ENCODE data around the gene PLPPR1.

DNA sequence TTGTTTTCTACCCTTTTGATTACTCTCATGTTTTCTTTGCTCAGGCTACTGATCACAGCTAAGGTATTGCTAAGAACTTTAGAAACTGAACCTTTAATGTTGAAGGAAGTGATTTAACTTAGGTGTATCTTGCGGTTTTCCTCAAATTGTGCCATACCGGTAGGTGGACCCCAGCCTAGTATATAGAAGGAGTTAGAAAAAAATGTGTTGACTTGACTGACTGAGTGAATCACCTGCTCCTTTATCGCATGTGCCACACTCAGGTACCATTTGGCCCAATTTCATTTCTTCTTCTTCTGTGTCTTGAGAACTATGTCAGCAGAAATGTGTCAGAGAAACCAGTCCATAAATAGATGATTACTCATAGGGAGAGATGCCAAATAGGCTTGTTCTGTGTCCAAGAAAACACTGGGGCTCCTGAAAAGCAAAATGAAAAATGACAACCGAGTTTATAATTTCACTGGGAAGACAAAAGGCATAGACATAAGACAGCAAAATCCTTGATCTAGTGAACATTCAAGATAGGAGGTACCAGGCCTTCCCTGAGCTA, 19.4 kb downstream of the PLPPR1 start:
- TF ChIP-seq EZH2 (IDR thresholded peaks at IDR 0.05): no peak
- TF ChIP-seq, protein P1, sequence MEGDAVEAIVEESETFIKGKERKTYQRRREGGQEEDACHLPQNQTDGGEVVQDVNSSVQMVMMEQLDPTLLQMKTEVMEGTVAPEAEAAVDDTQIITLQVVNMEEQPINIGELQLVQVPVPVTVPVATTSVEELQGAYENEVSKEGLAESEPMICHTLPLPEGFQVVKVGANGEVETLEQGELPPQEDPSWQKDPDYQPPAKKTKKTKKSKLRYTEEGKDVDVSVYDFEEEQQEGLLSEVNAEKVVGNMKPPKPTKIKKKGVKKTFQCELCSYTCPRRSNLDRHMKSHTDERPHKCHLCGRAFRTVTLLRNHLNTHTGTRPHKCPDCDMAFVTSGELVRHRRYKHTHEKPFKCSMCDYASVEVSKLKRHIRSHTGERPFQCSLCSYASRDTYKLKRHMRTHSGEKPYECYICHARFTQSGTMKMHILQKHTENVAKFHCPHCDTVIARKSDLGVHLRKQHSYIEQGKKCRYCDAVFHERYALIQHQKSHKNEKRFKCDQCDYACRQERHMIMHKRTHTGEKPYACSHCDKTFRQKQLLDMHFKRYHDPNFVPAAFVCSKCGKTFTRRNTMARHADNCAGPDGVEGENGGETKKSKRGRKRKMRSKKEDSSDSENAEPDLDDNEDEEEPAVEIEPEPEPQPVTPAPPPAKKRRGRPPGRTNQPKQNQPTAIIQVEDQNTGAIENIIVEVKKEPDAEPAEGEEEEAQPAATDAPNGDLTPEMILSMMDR (IDR thresholded peaks at IDR 0.05 in 2 of 3, conservative IDR thresholded peaks at IDR 0.05 in 1 of 3; ENCODE audit: borderline replicate concordance in 1 of 3, insufficient read depth in 1 of 3, low read depth in 2 of 3, low read length in 2 of 3): no peak
- no peak for TF ChIP-seq YY1 (IDR thresholded peaks at IDR 0.05; ENCODE audit: extremely low read depth, insufficient replicate concordance, low read depth, low read length)
- TF ChIP-seq, protein P2, sequence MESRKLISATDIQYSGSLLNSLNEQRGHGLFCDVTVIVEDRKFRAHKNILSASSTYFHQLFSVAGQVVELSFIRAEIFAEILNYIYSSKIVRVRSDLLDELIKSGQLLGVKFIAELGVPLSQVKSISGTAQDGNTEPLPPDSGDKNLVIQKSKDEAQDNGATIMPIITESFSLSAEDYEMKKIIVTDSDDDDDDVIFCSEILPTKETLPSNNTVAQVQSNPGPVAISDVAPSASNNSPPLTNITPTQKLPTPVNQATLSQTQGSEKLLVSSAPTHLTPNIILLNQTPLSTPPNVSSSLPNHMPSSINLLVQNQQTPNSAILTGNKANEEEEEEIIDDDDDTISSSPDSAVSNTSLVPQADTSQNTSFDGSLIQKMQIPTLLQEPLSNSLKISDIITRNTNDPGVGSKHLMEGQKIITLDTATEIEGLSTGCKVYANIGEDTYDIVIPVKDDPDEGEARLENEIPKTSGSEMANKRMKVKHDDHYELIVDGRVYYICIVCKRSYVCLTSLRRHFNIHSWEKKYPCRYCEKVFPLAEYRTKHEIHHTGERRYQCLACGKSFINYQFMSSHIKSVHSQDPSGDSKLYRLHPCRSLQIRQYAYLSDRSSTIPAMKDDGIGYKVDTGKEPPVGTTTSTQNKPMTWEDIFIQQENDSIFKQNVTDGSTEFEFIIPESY (IDR thresholded peaks at IDR 0.05; ENCODE audit: extremely low read depth, insufficient replicate concordance, low read length): no peak
- no peak for TF ChIP-seq POLR2A (IDR thresholded peaks at IDR 0.05; ENCODE audit: borderline replicate concordance, extremely low read depth, insufficient read depth, insufficient read length)
- TF ChIP-seq, protein P3, sequence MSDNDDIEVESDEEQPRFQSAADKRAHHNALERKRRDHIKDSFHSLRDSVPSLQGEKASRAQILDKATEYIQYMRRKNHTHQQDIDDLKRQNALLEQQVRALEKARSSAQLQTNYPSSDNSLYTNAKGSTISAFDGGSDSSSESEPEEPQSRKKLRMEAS (IDR thresholded peaks at IDR 0.05): no peak
- TF ChIP-seq CEBPB (IDR thresholded peaks at IDR 0.05; ENCODE audit: low read depth): no peak
- TF ChIP-seq EGR1 (IDR thresholded peaks at IDR 0.05; ENCODE audit: low read depth): no peak
- TF ChIP-seq, protein P4, sequence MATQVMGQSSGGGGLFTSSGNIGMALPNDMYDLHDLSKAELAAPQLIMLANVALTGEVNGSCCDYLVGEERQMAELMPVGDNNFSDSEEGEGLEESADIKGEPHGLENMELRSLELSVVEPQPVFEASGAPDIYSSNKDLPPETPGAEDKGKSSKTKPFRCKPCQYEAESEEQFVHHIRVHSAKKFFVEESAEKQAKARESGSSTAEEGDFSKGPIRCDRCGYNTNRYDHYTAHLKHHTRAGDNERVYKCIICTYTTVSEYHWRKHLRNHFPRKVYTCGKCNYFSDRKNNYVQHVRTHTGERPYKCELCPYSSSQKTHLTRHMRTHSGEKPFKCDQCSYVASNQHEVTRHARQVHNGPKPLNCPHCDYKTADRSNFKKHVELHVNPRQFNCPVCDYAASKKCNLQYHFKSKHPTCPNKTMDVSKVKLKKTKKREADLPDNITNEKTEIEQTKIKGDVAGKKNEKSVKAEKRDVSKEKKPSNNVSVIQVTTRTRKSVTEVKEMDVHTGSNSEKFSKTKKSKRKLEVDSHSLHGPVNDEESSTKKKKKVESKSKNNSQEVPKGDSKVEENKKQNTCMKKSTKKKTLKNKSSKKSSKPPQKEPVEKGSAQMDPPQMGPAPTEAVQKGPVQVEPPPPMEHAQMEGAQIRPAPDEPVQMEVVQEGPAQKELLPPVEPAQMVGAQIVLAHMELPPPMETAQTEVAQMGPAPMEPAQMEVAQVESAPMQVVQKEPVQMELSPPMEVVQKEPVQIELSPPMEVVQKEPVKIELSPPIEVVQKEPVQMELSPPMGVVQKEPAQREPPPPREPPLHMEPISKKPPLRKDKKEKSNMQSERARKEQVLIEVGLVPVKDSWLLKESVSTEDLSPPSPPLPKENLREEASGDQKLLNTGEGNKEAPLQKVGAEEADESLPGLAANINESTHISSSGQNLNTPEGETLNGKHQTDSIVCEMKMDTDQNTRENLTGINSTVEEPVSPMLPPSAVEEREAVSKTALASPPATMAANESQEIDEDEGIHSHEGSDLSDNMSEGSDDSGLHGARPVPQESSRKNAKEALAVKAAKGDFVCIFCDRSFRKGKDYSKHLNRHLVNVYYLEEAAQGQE (IDR thresholded peaks at IDR 0.05; ENCODE audit: low read depth): no peak
- no peak for TF ChIP-seq RAD21 (IDR thresholded peaks at IDR 0.05; ENCODE audit: low read depth)
- no peak for TF ChIP-seq TCF7L2 (IDR thresholded peaks at IDR 0.05; ENCODE audit: borderline replicate concordance, extremely low read depth, insufficient read depth, insufficient read length)
